ENCODE data around the gene WFDC1. TPM values are rescaled to one million over a fixed set of nuclear protein-coding genes. Genes with fewer than 3 reads are reported as not detected.

Gene WFDC1
- total RNA-seq, 1 donor from 2014 or later, result not detected

DNA sequence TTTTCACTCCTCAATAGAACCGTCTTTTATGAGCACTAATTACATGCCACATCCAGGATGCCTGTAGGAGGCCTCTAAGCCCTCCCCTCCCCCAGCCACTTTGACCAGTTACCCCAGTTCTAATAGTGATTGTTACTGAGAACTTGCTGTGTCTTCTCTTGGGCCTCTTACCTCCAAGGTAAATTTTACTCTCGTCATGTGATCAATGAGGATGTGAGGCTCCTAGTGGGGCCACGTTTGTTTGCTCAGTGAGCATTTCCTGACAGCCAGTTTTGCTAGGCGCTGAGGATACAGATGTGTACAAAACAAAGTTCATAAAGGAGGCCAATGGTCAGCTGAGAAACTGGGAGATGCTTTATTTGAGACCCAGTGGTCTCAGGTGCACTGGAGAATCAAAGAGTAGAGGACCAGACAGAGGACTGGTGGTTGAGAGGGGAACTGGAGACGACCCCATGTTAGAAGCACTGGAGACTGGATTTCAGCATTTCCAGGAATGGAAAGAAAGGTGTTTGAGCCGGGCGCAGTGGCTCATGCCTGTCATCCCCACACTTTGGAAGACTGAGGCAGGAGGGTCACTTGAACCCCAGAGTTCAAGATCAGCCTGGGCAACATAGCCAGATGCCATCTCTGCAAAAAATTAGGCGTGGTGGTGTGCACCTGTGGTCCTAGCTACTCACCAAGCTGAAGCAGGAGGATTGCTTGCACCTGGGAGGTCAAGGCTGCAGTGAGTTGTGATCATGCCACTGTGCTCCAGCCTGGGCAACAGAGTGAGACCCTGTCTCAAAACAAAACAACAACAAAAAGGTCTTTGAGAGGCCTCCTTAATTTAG, 76.3 kb downstream of the WFDC1 start:
- H3K9me3 Mint-ChIP-seq (ENCODE audit: unreplicated experiment), result no peaks in the 10 kb centered on the region
- H3K4me1 Mint-ChIP-seq (ENCODE audit: unreplicated experiment), result peaks cover 15% of the 10 kb centered on the region
- no peak overlapping the region for H3K27ac Mint-ChIP-seq (ENCODE audit: unreplicated experiment)
- H3K4me3 Mint-ChIP-seq (ENCODE audit: unreplicated experiment), result no peak overlapping the region
- peaks cover 15% of the 10 kb centered on the region for H3K27me3 Mint-ChIP-seq (ENCODE audit: unreplicated experiment)
- no peaks in the 10 kb centered on the region for H3K36me3 Mint-ChIP-seq (ENCODE audit: low read depth, unreplicated experiment)
- DNase-seq (ENCODE audit: low spot score), result no peak
- TF ChIP-seq, protein P1, sequence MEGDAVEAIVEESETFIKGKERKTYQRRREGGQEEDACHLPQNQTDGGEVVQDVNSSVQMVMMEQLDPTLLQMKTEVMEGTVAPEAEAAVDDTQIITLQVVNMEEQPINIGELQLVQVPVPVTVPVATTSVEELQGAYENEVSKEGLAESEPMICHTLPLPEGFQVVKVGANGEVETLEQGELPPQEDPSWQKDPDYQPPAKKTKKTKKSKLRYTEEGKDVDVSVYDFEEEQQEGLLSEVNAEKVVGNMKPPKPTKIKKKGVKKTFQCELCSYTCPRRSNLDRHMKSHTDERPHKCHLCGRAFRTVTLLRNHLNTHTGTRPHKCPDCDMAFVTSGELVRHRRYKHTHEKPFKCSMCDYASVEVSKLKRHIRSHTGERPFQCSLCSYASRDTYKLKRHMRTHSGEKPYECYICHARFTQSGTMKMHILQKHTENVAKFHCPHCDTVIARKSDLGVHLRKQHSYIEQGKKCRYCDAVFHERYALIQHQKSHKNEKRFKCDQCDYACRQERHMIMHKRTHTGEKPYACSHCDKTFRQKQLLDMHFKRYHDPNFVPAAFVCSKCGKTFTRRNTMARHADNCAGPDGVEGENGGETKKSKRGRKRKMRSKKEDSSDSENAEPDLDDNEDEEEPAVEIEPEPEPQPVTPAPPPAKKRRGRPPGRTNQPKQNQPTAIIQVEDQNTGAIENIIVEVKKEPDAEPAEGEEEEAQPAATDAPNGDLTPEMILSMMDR (IDR thresholded peaks at IDR 0.05; ENCODE audit: unreplicated experiment), result no peak

DNA sequence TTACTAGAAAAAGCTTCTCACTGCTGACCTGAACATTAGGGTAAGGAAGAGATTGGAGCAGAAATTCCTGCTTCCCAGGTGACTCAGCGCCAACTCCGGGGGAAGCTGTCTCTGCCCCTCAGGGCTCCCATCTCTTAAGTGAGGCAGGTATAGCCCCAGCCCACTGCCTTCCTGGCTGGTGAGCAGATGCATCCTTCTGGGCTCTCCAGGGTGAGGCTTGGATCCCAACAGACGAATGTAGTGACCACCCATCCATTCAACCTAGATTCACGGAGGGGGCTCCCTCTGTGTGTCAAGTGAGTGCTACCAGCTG, 76.8 kb downstream of the WFDC1 start:
- Mint-ChIP-seq H3K4me3 (ENCODE audit: unreplicated experiment) (no peak overlapping the region), H3K9me3 (ENCODE audit: unreplicated experiment) (no peaks in the 10 kb centered on the region), H3K36me3 (ENCODE audit: low read depth, unreplicated experiment) (no peaks in the 10 kb centered on the region), H3K27me3 (ENCODE audit: unreplicated experiment) (peaks cover 15% of the 10 kb centered on the region), H3K27ac (ENCODE audit: unreplicated experiment) (no peak overlapping the region), H3K4me1 (ENCODE audit: unreplicated experiment) (peaks cover 15% of the 10 kb centered on the region)
- DNase-seq (ENCODE audit: low spot score), result no peak
- TF ChIP-seq, protein P1 (IDR thresholded peaks at IDR 0.05; ENCODE audit: unreplicated experiment), result no peak

DNA sequence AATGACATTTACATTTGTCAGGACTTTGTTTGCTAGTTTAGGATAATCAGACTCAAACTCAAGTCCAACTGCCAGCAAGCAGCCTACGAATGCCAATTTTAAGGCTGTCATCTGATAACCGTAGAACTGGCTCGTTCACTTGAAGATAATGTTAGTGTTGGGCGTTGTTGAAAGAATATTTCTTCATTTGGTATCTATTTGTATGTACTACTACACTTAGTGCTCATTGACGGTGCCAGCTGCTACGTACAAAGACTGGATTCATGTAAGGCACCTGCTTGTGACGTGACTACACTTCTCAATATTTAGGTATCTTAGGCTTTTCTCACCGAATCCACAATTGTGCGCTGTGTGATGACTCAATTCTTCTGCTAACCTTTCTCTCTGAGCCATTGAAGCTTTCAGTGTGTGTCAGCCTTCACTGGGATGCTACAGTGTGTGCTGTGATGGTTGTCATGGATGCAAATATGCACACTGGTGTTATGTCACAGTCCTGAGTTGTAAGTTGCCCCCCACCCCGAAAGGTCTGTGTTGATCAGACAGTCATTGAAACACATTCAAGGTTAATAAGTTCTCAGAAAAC, 79.3 kb downstream of the WFDC1 start:
- DNase-seq (ENCODE audit: low spot score), result no peak
- H3K27me3 Mint-ChIP-seq (ENCODE audit: unreplicated experiment), result peaks cover 7% of the 10 kb centered on the region
- H3K27ac Mint-ChIP-seq (ENCODE audit: unreplicated experiment), result no peak overlapping the region

DNA sequence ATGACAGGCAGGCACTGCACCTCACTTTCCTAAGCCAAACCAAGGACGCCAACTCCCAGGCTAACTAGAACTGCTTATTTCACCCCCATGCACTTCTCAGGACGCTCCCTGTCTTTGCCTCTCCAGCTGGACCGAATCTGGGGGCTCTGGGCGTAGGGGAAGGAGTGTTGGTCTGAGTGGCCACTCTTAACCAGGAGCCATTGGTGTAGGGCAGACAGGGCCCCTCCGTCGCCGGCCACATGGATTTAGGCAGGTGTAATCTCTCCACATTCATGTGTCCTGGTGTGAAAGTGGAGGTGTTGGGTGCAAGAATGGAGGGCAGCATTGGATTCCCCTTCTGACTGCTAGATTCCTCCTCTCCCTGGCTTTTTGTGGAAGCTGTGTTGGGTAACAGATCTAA, 83.4 kb downstream of the WFDC1 start:
- H3K36me3 Mint-ChIP-seq (ENCODE audit: low read depth, unreplicated experiment), result no peaks in the 10 kb centered on the region
- TF ChIP-seq, protein P1 (IDR thresholded peaks at IDR 0.05; ENCODE audit: unreplicated experiment), result no peak
- H3K4me1 Mint-ChIP-seq (ENCODE audit: unreplicated experiment), result peaks cover 16% of the 10 kb centered on the region
- H3K27ac Mint-ChIP-seq (ENCODE audit: unreplicated experiment), result no peak overlapping the region
- DNase-seq (ENCODE audit: low spot score), result no peak
- H3K27me3 Mint-ChIP-seq (ENCODE audit: unreplicated experiment), result peaks cover 3% of the 10 kb centered on the region
- H3K9me3 Mint-ChIP-seq (ENCODE audit: unreplicated experiment), result no peaks in the 10 kb centered on the region
- no peak overlapping the region for H3K4me3 Mint-ChIP-seq (ENCODE audit: unreplicated experiment)

More for the DNA sequence above, 79.3 kb downstream of the WFDC1 start:
- TF ChIP-seq, protein P1 (IDR thresholded peaks at IDR 0.05; ENCODE audit: unreplicated experiment), result no peak
- Mint-ChIP-seq H3K36me3 (ENCODE audit: low read depth, unreplicated experiment) (no peaks in the 10 kb centered on the region), H3K4me3 (ENCODE audit: unreplicated experiment) (no peak overlapping the region), H3K9me3 (ENCODE audit: unreplicated experiment) (no peaks in the 10 kb centered on the region), H3K4me1 (ENCODE audit: unreplicated experiment) (peaks cover 13% of the 10 kb centered on the region)

DNA sequence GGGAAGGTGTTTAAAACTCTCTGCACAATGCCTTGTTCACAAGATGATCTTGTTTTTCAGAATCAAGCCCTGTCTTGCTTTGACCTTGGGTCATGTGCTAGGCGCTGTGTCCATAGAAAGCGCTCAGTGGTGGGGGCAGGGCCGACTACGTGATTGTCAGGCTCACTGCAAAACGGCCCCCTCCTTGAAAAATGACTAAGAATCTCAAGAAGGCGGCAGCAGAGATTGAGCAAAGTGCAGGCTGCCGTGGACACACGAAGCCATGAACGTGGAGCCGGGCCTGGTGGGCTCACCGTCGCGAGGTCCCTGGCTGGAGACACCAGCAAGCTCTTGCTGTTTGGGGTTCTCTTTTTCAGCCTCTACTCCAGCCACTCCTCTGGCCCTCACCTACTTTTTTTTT, 83.9 kb downstream of the WFDC1 start:
- Mint-ChIP-seq H3K9me3 (ENCODE audit: unreplicated experiment) (no peaks in the 10 kb centered on the region), H3K36me3 (ENCODE audit: low read depth, unreplicated experiment) (no peaks in the 10 kb centered on the region), H3K27ac (ENCODE audit: unreplicated experiment) (no peak overlapping the region), H3K27me3 (ENCODE audit: unreplicated experiment) (peaks cover 3% of the 10 kb centered on the region), H3K4me3 (ENCODE audit: unreplicated experiment) (no peak overlapping the region), H3K4me1 (ENCODE audit: unreplicated experiment) (peaks cover 16% of the 10 kb centered on the region)
- no peak for DNase-seq (ENCODE audit: low spot score)
- TF ChIP-seq, protein P1 (IDR thresholded peaks at IDR 0.05; ENCODE audit: unreplicated experiment), result no peak

All from endothelial cell (in vitro differentiated cells).